Transverse colon (tissue), 4 donors: ENCODE data around the gene APOC1. TPM values are rescaled to one million over a fixed set of nuclear protein-coding genes. Genes with fewer than 3 reads are reported as not detected.

Source experiments
- DNase-seq: peaks from one replicate; pipeline ENCODE4 v3.0.0-alpha.2; 2019
- H3K27ac ChIP-seq, 4 donors: fragments of 200-600 bp; sonication (generic); 2 replicates each; pipeline ENCODE4 v1.5.1; 2016 to 2018; ENCODE audit warnings: inconsistent platforms in 4 of 4
- H3K27me3 ChIP-seq: fragments of 200-600 bp; sonication (generic); 2 replicates; pipeline ENCODE4 v1.5.1; 2017; ENCODE audit warnings: inconsistent platforms
- H3K36me3 ChIP-seq, 4 donors: fragments of 200-600 bp; sonication (generic); 2 replicates each; pipeline ENCODE4 v1.5.1; 2017 to 2019; ENCODE audit warnings: inconsistent platforms in 4 of 4
- H3K4me1 ChIP-seq, 4 donors: fragments of 200-600 bp; sonication (generic); 2 replicates each; pipeline ENCODE4 v1.5.1; 2017 to 2020; ENCODE audit warnings: inconsistent platforms in 4 of 4
- H3K4me3 ChIP-seq, 4 donors: fragments of 200-600 bp; sonication (generic); 1 replicate in 1 of 4; 2 replicates in 3 of 4; pipeline versions ENCODE4 v1.5.1 to v1.6.1; 2017 to 2019; ENCODE audit warnings: inconsistent platforms in 4 of 4
- H3K9me3 ChIP-seq, 2 donors: fragments of 200-600 bp; sonication (generic); 2 replicates each; pipeline ENCODE4 v1.5.1; 2017 to 2019; ENCODE audit warnings: inconsistent platforms in 2 of 2
- CTCF ChIP-seq, 5 experiments: fragments of 200-600 bp in 3 of 5; fragments of 450-650 bp in 2 of 5; sonication (generic) in 3 of 5; IDR thresholded peaks; 1 replicate in 2 of 5; 2 replicates in 3 of 5; pipeline ENCODE4 v1.5.1; 2016 to 2017; ENCODE audit warnings: antibody characterized with exemption in 5 of 5, inconsistent platforms in 3 of 5, mild to moderate bottlenecking in 2 of 5, moderate library complexity in 1 of 5
- EP300 ChIP-seq: sonication (generic); formaldehyde crosslinking; IDR thresholded peaks from one replicate; pipeline ENCODE4 v1.6.1; 2017; ENCODE audit warnings: antibody characterized with exemption, low read depth
- POLR2A ChIP-seq: fragments of 450-650 bp; IDR thresholded peaks from one replicate; pipeline ENCODE4 v1.6.1; 2016; ENCODE audit warnings: antibody characterized with exemption, mild to moderate bottlenecking, moderate library complexity
- POLR2AphosphoS5 ChIP-seq, 3 donors: sonication (generic); formaldehyde crosslinking; IDR thresholded peaks; one replicate each; pipeline ENCODE4 v1.6.1; 2016; ENCODE audit warnings: antibody characterized with exemption in 3 of 3
- WGBS, 2 donors: methylation state at CpG; one replicate each; pipeline ENCODE4 v1.1.5; 2018; ENCODE audit warnings: low coverage in 1 of 2; 5-methylcytosine and 5-hydroxymethylcytosine counted together
- in situ Hi-C, 4 donors: fragments of 200-750 bp; cut with MboI; loops; one replicate each; pipeline versions ENCODE4 v1.15.0 to v1.15.1; 2017; ENCODE audit warnings: low sequenced_read_pairs in 3 of 4, low pct_ligation_motif_present in 1 of 4, low pct_unique_long_range_greater_than_20kb in 1 of 4
- intact Hi-C: fragments of 100-400 bp; cut with DNase I; formaldehyde crosslinking; loops from one replicate; pipeline ENCODE4 v1.15.1; 2023; ENCODE audit warnings: low total_unique reads
- total RNA-seq, 4 donors: library from RNA; depleted of rRNA; stranded (reverse); fragments of >200 nt; gene quantifications; one replicate each; pipeline ENCODE4 v1.1.0, GENCODE V29; 2016

The APOC1 gene
- total RNA-seq, 4 donors from 2014 or later = 10.8 to 48.4 (median 34.8) TPM; not detected in 1

- intact Hi-C loops = no loop called here
- H3K4me3 ChIP-seq = no peak overlapping the region
- peak; percentile 17 for DNase-seq
- peak overlapping the region in 1 of 4 donors; percentile 37 for H3K27ac ChIP-seq
- TF ChIP-seq POLR2A = no peak
- TF ChIP-seq POLR2AphosphoS5 (IDR thresholded peaks at IDR 0.05) = no peak
- no peak for TF ChIP-seq EP300
- TF ChIP-seq CTCF (IDR thresholded peaks at IDR 0.05) = no peak
- in situ Hi-C loops = no loop called here
- WGBS, 2 donors = 77% methylated on average over 8 of the region's 8 CpGs; no CpG with 5 or more reads in 1 of the 2 donors
- peaks cover 0 to 33% (median 9%) of the 10 kb centered on the region in 4 donors for H3K36me3 ChIP-seq
- H3K27me3 ChIP-seq = no peaks in the 10 kb centered on the region
- H3K9me3 ChIP-seq = no peaks in the 10 kb centered on the region
- H3K4me1 ChIP-seq = peaks cover 12 to 20% (median 12%) of the 10 kb centered on the region in 4 donors
These were observed 46.7 kb downstream of the APOC1 start for GRCh38 chr19:44960906-44961728.

- H3K27me3 ChIP-seq = no peaks in the 10 kb centered on the region
- peaks cover 5 to 13% (median 5%) of the 10 kb centered on the region in 4 donors for H3K4me1 ChIP-seq
- H3K9me3 ChIP-seq = no peaks in the 10 kb centered on the region
- 96 to 98% methylated on average over 5 to 8 of the region's 8 CpGs for WGBS, 2 donors
- peak overlapping the region in 1 of 4 donors; percentile 37 for H3K27ac ChIP-seq
- intact Hi-C loops = no loop called here
- TF ChIP-seq CTCF (IDR thresholded peaks at IDR 0.05) (no peak), POLR2A (no peak), POLR2AphosphoS5 (IDR thresholded peaks at IDR 0.05) (no peak), EP300 (no peak)
- no peak for DNase-seq
- H3K4me3 ChIP-seq = no peak overlapping the region
- H3K36me3 ChIP-seq = peaks cover 0 to 33% (median 9%) of the 10 kb centered on the region in 4 donors
- in situ Hi-C loops = no loop called here
These were observed 47.4 kb downstream of the APOC1 start for GRCh38 chr19:44961821-44962220.

GRCh38 chr19:44968118-44968517 is 53.7 kb downstream of the APOC1 start:
- WGBS, 2 donors = 86 to 92% methylated on average over 5 of the region's 5 CpGs
- no peaks in the 10 kb centered on the region for H3K9me3 ChIP-seq
- in situ Hi-C loops = no loop called here
- TF ChIP-seq POLR2A (no peak), CTCF (IDR thresholded peaks at IDR 0.05) (no peak), EP300 (no peak), POLR2AphosphoS5 (IDR thresholded peaks at IDR 0.05) (no peak)
- no peak overlapping the region for H3K4me3 ChIP-seq
- H3K27me3 ChIP-seq = no peaks in the 10 kb centered on the region
- H3K27ac ChIP-seq = no peak overlapping the region
- H3K4me1 ChIP-seq = no peaks in the 10 kb centered on the region
- intact Hi-C loops = no loop called here
- peaks cover 0 to 18% (median 8%) of the 10 kb centered on the region in 4 donors for H3K36me3 ChIP-seq
- DNase-seq = no peak

GRCh38 chr19:44968670-44969069 is 54.3 kb downstream of the APOC1 start:
- Histone ChIP-seq H3K27me3 (no peaks in the 10 kb centered on the region), H3K36me3 (peaks cover 0 to 21% (median 9%) of the 10 kb centered on the region in 4 donors), H3K4me1 (no peaks in the 10 kb centered on the region), H3K27ac (no peak overlapping the region), H3K9me3 (no peaks in the 10 kb centered on the region), H3K4me3 (no peak overlapping the region)
- intact Hi-C loops = no loop called here
- TF ChIP-seq EP300 = no peak
- TF ChIP-seq CTCF (IDR thresholded peaks at IDR 0.05) = no peak
- no peak for TF ChIP-seq POLR2A
- TF ChIP-seq POLR2AphosphoS5 (IDR thresholded peaks at IDR 0.05) = no peak
- no peak for DNase-seq
- in situ Hi-C loops = no loop called here
- WGBS, 2 donors = 92% methylated on average over 4 of the region's 4 CpGs; no CpG with 5 or more reads in 1 of the 2 donors

Other genes with a start within 250 kb of the APOC1 start
- gene CEACAM19, start 243.1 kb upstream of the APOC1 start, total RNA-seq = 10 to 100 TPM in 2 of 4 donors, 1 to 10 TPM in 2; 3.8 to 19.1 (median 9.9) TPM
- gene CEACAM16, start 215.5 kb upstream of the APOC1 start, total RNA-seq = not detected
- gene BCL3, start 165.9 kb upstream of the APOC1 start, total RNA-seq = 100 to 1,000 TPM in 1 of 4 donors, 10 to 100 TPM in 3; 43.8 to 181 (median 69.5) TPM
- gene CBLC, start 136.7 kb upstream of the APOC1 start, total RNA-seq = 100 to 1,000 TPM in 3 of 4 donors, 10 to 100 TPM in 1; 96.1 to 210 (median 145) TPM
- gene BCAM, start 105.5 kb upstream of the APOC1 start, total RNA-seq = 10 to 100 TPM in 3 of 4 donors, 1 to 10 TPM in 1; 7.9 to 95.1 (median 23.1) TPM
- 100 to 1,000 TPM in 3 of 4 donors, 10 to 100 TPM in 1; 93.7 to 147 (median 125) TPM for gene NECTIN2, start 68.3 kb upstream of the APOC1 start, total RNA-seq
- 100 to 1,000 TPM in 1 of 4 donors, 10 to 100 TPM in 3; 36.0 to 101 (median 53.8) TPM for gene TOMM40, start 23.4 kb upstream of the APOC1 start, total RNA-seq
- gene APOE, start 8.8 kb upstream of the APOC1 start, total RNA-seq = 100 to 1,000 TPM in 2 of 4 donors, 10 to 100 TPM in 2; 72.2 to 214 (median 132) TPM
- gene APOC4, start 27.6 kb downstream of the APOC1 start, total RNA-seq = not detected
- gene APOC2, start 31.4 kb downstream of the APOC1 start, total RNA-seq = under 1 TPM in 1 of 4 donors, not detected in 3; 0.68 TPM
- 10 to 100 TPM; 65.3 to 94.6 (median 79.8) TPM for gene CLPTM1, start 40.8 kb downstream of the APOC1 start, total RNA-seq
- 10 to 100 TPM; 11.9 to 58.4 (median 34.8) TPM for gene RELB, start 86.9 kb downstream of the APOC1 start, total RNA-seq
- gene CLASRP, start 124.4 kb downstream of the APOC1 start, total RNA-seq = 100 to 1,000 TPM in 2 of 4 donors, 10 to 100 TPM in 2; 82.6 to 382 (median 100) TPM
- 1 to 10 TPM in 3 of 4 donors, under 1 TPM in 1; 0.75 to 5.8 (median 3.5) TPM for gene ZNF296, start 161.9 kb downstream of the APOC1 start, total RNA-seq
- gene GEMIN7, start 164.7 kb downstream of the APOC1 start, total RNA-seq = 10 to 100 TPM in 3 of 4 donors, 1 to 10 TPM in 1; 3.0 to 21.1 (median 15.9) TPM
- gene PPP1R37, start 178.6 kb downstream of the APOC1 start, total RNA-seq = 10 to 100 TPM; 31.1 to 92.5 (median 45.2) TPM
- 1 to 10 TPM in 1 of 4 donors, under 1 TPM in 1, not detected in 2; 0.32 to 1.5 TPM for gene NKPD1, start 246.4 kb downstream of the APOC1 start, total RNA-seq